ENCODE measurements around the gene FOXO3.

- TF ChIP-seq GATA2 (IDR thresholded peaks at IDR 0.05; ENCODE audit: low read depth, low read length) (no peak), GATA3 (IDR thresholded peaks at IDR 0.05; ENCODE audit: low read depth, low read length) (no peak)
These were observed 90.9 kb downstream of the FOXO3 start for GRCh38 chr6:108651340-108652227.

Data from SH-SY5Y (cell line).